HTR-8/SVneo (cell line): Measurements from ENCODE around the gene ASPSCR1.
"Not testable (repeated sequence)": the region's sequence is repeated elsewhere in the genome, so short reads cannot be mapped to it uniquely, and the experiment has no call there.

Experiments
- DNase-seq: peaks from one replicate; pipeline ENCODE4 v3.0.0; 2011; ENCODE audit warnings: low spot score, mixed read lengths; ENCODE audit not compliant: insufficient read length
- FAIRE-seq: peaks from 2 replicates; lab custom pipeline; 2011; peaks lifted over from hg19 to GRCh38; lab: Jason Lieb, UNC

The ASPSCR1 gene

GRCh38 chr17:81978524-81979298 is 1.3 kb downstream of the ASPSCR1 start:
- DNase-seq (no peak), FAIRE-seq (no peak)

GRCh38 chr17:81980122-81980521 is 2.7 kb downstream of the ASPSCR1 start:
- DNase-seq (no peak), FAIRE-seq (no peak)

- DNase-seq (no peak), FAIRE-seq (no peak)
Observed at GRCh38 chr17:81980707-81981343, 3.4 kb downstream of the ASPSCR1 start.

- DNase-seq, FAIRE-seq: not testable (repeated sequence)
Observed at GRCh38 chr17:81981511-81981910, 4.1 kb downstream of the ASPSCR1 start.

GRCh38 chr17:81983011-81983638 is 5.7 kb downstream of the ASPSCR1 start:
- no peak for DNase-seq
- FAIRE-seq: no peak

GRCh38 chr17:81983639-81984373 is 6.4 kb downstream of the ASPSCR1 start:
- no peak for DNase-seq
- no peak for FAIRE-seq

GRCh38 chr17:81984773-81985410 is 7.5 kb downstream of the ASPSCR1 start:
- DNase-seq: no peak
- peak; percentile 90 for FAIRE-seq

GRCh38 chr17:81986606-81987005 is 9.2 kb downstream of the ASPSCR1 start:
- DNase-seq (no peak), FAIRE-seq (no peak)

GRCh38 chr17:81987161-81987770 is 9.8 kb downstream of the ASPSCR1 start:
- FAIRE-seq: no peak

GRCh38 chr17:81990836-81991683 is 13.6 kb downstream of the ASPSCR1 start:
- FAIRE-seq (no peak), DNase-seq (no peak)

More at GRCh38 chr17:81987161-81987770, 9.8 kb downstream of the ASPSCR1 start:
- no peak for DNase-seq

GRCh38 chr17:81991684-81992305 is 14.4 kb downstream of the ASPSCR1 start:
- no peak for DNase-seq
- FAIRE-seq: no peak

GRCh38 chr17:81992306-81993102 is 15.1 kb downstream of the ASPSCR1 start:
- no peak for DNase-seq

GRCh38 chr17:81993729-81994592 is 16.5 kb downstream of the ASPSCR1 start:
- no peak for DNase-seq
- FAIRE-seq: no peak

More at GRCh38 chr17:81992306-81993102, 15.1 kb downstream of the ASPSCR1 start:
- no peak for FAIRE-seq

GRCh38 chr17:81994593-81995462 is 17.4 kb downstream of the ASPSCR1 start:
- DNase-seq: no peak
- FAIRE-seq: no peak

- FAIRE-seq (no peak), DNase-seq (no peak)
Observed at GRCh38 chr17:81995463-81996231, 18.2 kb downstream of the ASPSCR1 start.
